ENCODE results near the gene SIAE. TPM values are rescaled to one million over a fixed set of nuclear protein-coding genes. Genes with fewer than 3 reads are reported as not detected.
A peak's percentile ranks its signal among the peaks of the same experiment; 100 is the strongest.

SIAE gene
- total and polyA plus RNA-seq, 10 of the 15 experiments (the other 5 are each of a cell fraction or from before 2014, with no cell fraction given) = 0.93 to 6.9 (median 4.2) TPM

DNA sequence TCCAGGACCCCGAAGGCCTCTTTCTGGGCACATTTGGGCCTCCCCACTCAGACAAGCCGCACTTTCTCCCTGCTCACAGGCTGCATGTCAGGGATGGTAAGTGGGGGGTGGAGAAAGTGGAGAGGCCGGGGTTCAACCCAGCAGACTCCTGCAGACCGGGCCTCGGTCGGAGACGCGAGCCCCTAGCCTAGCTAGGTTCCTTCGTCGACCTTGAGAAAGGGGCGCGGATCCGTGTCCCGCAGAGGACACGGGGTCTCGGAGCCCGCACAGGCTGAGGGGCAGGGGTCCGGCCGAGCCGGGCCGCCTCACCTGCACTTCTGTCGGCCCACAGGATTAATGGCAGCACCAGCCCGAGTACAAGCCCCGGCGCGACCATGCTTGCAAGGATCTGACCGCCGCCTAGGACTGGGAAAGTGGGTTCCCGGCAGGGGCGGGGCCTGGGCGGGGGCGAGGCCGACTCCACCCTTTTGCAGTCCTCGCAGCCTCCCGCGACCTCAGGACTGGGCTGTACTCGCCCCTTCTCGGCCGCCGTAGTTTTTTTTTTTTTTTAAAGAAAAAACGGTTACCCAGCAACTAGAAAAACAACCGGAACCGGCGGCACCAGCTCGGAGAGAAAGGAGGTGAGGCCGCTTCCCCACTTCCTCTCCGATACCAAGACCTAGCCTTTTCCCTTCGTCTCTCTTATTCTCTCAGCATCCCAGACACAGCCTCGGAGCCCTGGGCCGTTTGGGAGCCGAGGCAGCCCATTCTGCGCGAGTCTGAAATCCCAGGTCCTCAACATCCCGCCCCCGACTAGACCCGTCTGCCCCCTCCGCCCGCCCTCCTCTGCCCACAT, at the start of gene SIAE, which contains the start of gene SPA17 (continued):
- TF ChIP-seq SREBF1 (IDR thresholded peaks at IDR 0.05; ENCODE audit: low read length) = no peak; the same call in 1 of the 2 replicates
- TF ChIP-seq, protein P1, sequence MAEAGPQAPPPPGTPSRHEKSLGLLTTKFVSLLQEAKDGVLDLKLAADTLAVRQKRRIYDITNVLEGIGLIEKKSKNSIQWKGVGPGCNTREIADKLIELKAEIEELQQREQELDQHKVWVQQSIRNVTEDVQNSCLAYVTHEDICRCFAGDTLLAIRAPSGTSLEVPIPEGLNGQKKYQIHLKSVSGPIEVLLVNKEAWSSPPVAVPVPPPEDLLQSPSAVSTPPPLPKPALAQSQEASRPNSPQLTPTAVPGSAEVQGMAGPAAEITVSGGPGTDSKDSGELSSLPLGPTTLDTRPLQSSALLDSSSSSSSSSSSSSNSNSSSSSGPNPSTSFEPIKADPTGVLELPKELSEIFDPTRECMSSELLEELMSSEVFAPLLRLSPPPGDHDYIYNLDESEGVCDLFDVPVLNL (IDR thresholded peaks at IDR 0.05; ENCODE audit: low read depth, low read length) = no peak
- TF ChIP-seq, protein P2, sequence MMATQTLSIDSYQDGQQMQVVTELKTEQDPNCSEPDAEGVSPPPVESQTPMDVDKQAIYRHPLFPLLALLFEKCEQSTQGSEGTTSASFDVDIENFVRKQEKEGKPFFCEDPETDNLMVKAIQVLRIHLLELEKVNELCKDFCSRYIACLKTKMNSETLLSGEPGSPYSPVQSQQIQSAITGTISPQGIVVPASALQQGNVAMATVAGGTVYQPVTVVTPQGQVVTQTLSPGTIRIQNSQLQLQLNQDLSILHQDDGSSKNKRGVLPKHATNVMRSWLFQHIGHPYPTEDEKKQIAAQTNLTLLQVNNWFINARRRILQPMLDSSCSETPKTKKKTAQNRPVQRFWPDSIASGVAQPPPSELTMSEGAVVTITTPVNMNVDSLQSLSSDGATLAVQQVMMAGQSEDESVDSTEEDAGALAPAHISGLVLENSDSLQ (IDR thresholded peaks at IDR 0.05) = no peak
- TF ChIP-seq IKZF2 (IDR thresholded peaks at IDR 0.05) = no peak; a peak in 1 of 4 replicates
- peak; percentile 74 for TF ChIP-seq GABPA (IDR thresholded peaks at IDR 0.05; ENCODE audit: low read depth)
- TF ChIP-seq, protein P3, sequence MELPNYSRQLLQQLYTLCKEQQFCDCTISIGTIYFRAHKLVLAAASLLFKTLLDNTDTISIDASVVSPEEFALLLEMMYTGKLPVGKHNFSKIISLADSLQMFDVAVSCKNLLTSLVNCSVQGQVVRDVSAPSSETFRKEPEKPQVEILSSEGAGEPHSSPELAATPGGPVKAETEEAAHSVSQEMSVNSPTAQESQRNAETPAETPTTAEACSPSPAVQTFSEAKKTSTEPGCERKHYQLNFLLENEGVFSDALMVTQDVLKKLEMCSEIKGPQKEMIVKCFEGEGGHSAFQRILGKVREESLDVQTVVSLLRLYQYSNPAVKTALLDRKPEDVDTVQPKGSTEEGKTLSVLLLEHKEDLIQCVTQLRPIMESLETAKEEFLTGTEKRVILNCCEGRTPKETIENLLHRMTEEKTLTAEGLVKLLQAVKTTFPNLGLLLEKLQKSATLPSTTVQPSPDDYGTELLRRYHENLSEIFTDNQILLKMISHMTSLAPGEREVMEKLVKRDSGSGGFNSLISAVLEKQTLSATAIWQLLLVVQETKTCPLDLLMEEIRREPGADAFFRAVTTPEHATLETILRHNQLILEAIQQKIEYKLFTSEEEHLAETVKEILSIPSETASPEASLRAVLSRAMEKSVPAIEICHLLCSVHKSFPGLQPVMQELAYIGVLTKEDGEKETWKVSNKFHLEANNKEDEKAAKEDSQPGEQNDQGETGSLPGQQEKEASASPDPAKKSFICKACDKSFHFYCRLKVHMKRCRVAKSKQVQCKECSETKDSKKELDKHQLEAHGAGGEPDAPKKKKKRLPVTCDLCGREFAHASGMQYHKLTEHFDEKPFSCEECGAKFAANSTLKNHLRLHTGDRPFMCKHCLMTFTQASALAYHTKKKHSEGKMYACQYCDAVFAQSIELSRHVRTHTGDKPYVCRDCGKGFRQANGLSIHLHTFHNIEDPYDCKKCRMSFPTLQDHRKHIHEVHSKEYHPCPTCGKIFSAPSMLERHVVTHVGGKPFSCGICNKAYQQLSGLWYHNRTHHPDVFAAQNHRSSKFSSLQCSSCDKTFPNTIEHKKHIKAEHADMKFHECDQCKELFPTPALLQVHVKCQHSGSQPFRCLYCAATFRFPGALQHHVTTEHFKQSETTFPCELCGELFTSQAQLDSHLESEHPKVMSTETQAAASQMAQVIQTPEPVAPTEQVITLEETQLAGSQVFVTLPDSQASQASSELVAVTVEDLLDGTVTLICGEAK (IDR thresholded peaks at IDR 0.05; ENCODE audit: borderline replicate concordance) = peak; percentile 70; the same call in 1 of the 2 replicates
- TF ChIP-seq CEBPB (IDR thresholded peaks at IDR 0.05; ENCODE audit: borderline replicate concordance in 1 of 2, low read depth in 2 of 2, low read length in 2 of 2) = no peak
- TF ChIP-seq MEF2B (IDR thresholded peaks at IDR 0.05; ENCODE audit: partially characterized antibody, poor library complexity, severe bottlenecking) = no peak
- TF ChIP-seq IKZF1 (conservative IDR thresholded peaks at IDR 0.05) = no peak
- peak; percentile 50; the same call in 1 of the 2 replicates for TF ChIP-seq CHD2 (IDR thresholded peaks at IDR 0.05; ENCODE audit: borderline replicate concordance, low read depth, low read length)
